OCI-LY1 (cell line): Measurements from ENCODE around the gene GPR151.

Experiments
- H2AFZ ChIP-seq: fragments of 200-600 bp; sonication (generic), shearing (Covaris generic); 2 replicates; pipeline ENCODE4 v1.6.0; 2014; ENCODE audit warnings: antibody characterized with exemption, mild to moderate bottlenecking, low read length
- H3F3A ChIP-seq: fragments of 200-600 bp; sonication (generic), shearing (Covaris generic); 2 replicates; pipeline ENCODE4 v1.6.0; 2014; ENCODE audit warnings: mild to moderate bottlenecking, antibody characterized with exemption, low read length, moderate library complexity; ENCODE audit not compliant: insufficient read depth
- H3K27ac ChIP-seq: fragments of 200-600 bp; sonication (generic); 2 replicates; pipeline ENCODE4 v1.5.1; 2014; ENCODE audit warnings: low read length, mixed run types, mild to moderate bottlenecking, low read depth; ENCODE audit not compliant: poor library complexity, severe bottlenecking
- H3K27me3 ChIP-seq: fragments of 200-600 bp; sonication (generic); 2 replicates; pipeline ENCODE4 v1.6.0; 2014; ENCODE audit warnings: antibody characterized with exemption, mild to moderate bottlenecking, low read length, moderate library complexity; ENCODE audit not compliant: insufficient read depth
- H3K36me3 ChIP-seq: fragments of 200-600 bp; sonication (generic); 2 replicates; pipeline ENCODE4 v1.6.1; 2014; ENCODE audit warnings: mild to moderate bottlenecking, antibody characterized with exemption, low read length, moderate library complexity, mixed read lengths; ENCODE audit not compliant: insufficient read depth
- H3K4me1 ChIP-seq: fragments of 200-600 bp; sonication (generic); 2 replicates; pipeline ENCODE4 v1.5.1; 2014; ENCODE audit warnings: mild to moderate bottlenecking, low read length, moderate library complexity; ENCODE audit not compliant: insufficient read depth, severe bottlenecking
- H3K4me2 ChIP-seq: fragments of 200-600 bp; sonication (generic), shearing (Covaris generic); 2 replicates; pipeline ENCODE4 v1.6.1; 2014; ENCODE audit warnings: low read length
- H3K4me3 ChIP-seq: fragments of 200-600 bp; sonication (generic); 2 replicates; pipeline ENCODE4 v1.5.1; 2014; ENCODE audit warnings: low read length, low read depth, mild to moderate bottlenecking, mixed read lengths; ENCODE audit not compliant: poor library complexity, severe bottlenecking
- H3K79me2 ChIP-seq: fragments of 200-600 bp; shearing (Covaris generic); 2 replicates; pipeline ENCODE4 v1.6.1; 2016; ENCODE audit warnings: mixed run types, low read length, mixed read lengths; ENCODE audit not compliant: insufficient read depth
- H3K9ac ChIP-seq: fragments of 200-600 bp; sonication (generic), shearing (Covaris generic); 2 replicates; pipeline ENCODE4 v1.6.1; 2014; ENCODE audit warnings: mild to moderate bottlenecking, low read length, mixed read lengths
- H3K9me2 ChIP-seq: fragments of 200-600 bp; sonication (generic), shearing (Covaris generic); 2 replicates; pipeline ENCODE4 v1.6.1; 2014; ENCODE audit warnings: low read depth, mild to moderate bottlenecking, low read length, mixed read lengths
- H3K9me3 ChIP-seq: fragments of 200-600 bp; shearing (Covaris generic); 2 replicates; pipeline ENCODE4 v1.6.1; 2014; ENCODE audit warnings: low read length, mixed read lengths
- H4K20me1 ChIP-seq: fragments of 200-600 bp; sonication (generic), shearing (Covaris generic); 2 replicates; pipeline ENCODE4 v1.6.0; 2016; ENCODE audit warnings: mild to moderate bottlenecking, low read length; ENCODE audit not compliant: insufficient read depth
- EZH2 ChIP-seq: fragments of 200-600 bp; sonication (generic), shearing (Covaris generic); IDR thresholded peaks from 2 replicates; pipeline ENCODE4 v1.8.0; 2017; ENCODE audit warnings: borderline replicate concordance, mixed run types, mild to moderate bottlenecking, antibody characterized with exemption, low read length, moderate library complexity, mixed read lengths
- TF ChIP-seq, protein P1 (sequence below): fragments of 200-600 bp; sonication (generic), shearing (Covaris generic); IDR thresholded peaks from 2 replicates; pipeline ENCODE4 v1.5.1; 2017; ENCODE audit warnings: mild to moderate bottlenecking, antibody characterized with exemption, low read length, moderate library complexity, mixed read lengths

Gene GPR151

DNA sequence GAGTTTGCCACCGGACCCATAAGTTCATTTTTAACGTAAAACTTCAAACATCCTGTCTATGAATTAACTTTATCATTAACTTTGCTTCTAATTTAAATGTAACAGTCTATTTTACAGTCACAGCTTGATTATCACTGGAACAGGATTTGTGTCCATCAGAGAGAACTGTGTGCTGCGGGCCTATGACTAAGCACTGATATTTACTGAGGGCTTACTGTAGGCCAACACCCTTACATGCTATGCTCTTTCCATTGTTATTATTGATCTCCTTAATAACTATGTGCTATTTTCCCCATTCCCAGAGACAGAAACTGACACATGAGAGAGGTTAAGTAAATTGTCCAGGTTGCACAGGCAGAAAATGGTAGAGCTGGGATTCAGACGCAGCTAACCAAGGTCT lies 24.0 kb upstream of the GPR151 start:
- no peak overlapping the region for H3K9ac ChIP-seq
- H3K9me3 ChIP-seq, result no peaks in the 10 kb centered on the region
- no peak overlapping the region for H2AFZ ChIP-seq
- H3K9me2 ChIP-seq, result no peaks in the 10 kb centered on the region
- TF ChIP-seq, protein P1, sequence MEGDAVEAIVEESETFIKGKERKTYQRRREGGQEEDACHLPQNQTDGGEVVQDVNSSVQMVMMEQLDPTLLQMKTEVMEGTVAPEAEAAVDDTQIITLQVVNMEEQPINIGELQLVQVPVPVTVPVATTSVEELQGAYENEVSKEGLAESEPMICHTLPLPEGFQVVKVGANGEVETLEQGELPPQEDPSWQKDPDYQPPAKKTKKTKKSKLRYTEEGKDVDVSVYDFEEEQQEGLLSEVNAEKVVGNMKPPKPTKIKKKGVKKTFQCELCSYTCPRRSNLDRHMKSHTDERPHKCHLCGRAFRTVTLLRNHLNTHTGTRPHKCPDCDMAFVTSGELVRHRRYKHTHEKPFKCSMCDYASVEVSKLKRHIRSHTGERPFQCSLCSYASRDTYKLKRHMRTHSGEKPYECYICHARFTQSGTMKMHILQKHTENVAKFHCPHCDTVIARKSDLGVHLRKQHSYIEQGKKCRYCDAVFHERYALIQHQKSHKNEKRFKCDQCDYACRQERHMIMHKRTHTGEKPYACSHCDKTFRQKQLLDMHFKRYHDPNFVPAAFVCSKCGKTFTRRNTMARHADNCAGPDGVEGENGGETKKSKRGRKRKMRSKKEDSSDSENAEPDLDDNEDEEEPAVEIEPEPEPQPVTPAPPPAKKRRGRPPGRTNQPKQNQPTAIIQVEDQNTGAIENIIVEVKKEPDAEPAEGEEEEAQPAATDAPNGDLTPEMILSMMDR, result no peak
- no peaks in the 10 kb centered on the region for H3K36me3 ChIP-seq
- H3K4me3 ChIP-seq, result no peak overlapping the region
- H3K27ac ChIP-seq, result no peak overlapping the region
- no peaks in the 10 kb centered on the region for H3K27me3 ChIP-seq
- no peaks in the 10 kb centered on the region for H3K79me2 ChIP-seq
- no peaks in the 10 kb centered on the region for H3F3A ChIP-seq
- no peaks in the 10 kb centered on the region for H3K4me1 ChIP-seq
- H3K4me2 ChIP-seq, result no peak overlapping the region
- no peaks in the 10 kb centered on the region for H4K20me1 ChIP-seq

DNA sequence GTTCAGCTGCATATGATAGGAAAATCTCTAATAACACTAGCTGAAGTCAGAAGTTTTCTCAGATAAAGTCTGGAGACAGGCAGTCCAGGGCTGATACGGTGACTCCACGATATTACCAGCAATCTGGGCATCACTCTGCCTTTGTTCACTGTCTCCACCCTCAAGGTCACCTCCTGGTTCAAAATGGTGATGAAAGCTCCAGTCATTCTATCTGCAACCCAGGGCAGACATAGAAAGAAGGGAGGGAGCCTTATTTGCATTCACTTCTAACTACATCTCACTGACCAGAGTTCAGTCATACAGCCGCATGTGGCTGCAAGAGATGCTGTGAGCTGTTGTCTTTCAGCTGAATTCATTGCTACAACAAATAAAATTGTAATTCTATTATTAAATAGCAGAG lies 22.4 kb upstream of the GPR151 start:
- no peaks in the 10 kb centered on the region for H3K4me1 ChIP-seq
- no peaks in the 10 kb centered on the region for H3K79me2 ChIP-seq
- H3K9me2 ChIP-seq, result no peaks in the 10 kb centered on the region
- no peak overlapping the region for H3K4me2 ChIP-seq
- H3K9me3 ChIP-seq, result no peaks in the 10 kb centered on the region
- H3F3A ChIP-seq, result no peaks in the 10 kb centered on the region
- no peak overlapping the region for H3K9ac ChIP-seq
- H4K20me1 ChIP-seq, result no peaks in the 10 kb centered on the region
- no peaks in the 10 kb centered on the region for H3K27me3 ChIP-seq
- no peak overlapping the region for H3K27ac ChIP-seq
- no peak overlapping the region for H3K4me3 ChIP-seq
- no peaks in the 10 kb centered on the region for H3K36me3 ChIP-seq
- no peak overlapping the region for H2AFZ ChIP-seq
- TF ChIP-seq, protein P1, result no peak
- no peak for TF ChIP-seq EZH2

DNA sequence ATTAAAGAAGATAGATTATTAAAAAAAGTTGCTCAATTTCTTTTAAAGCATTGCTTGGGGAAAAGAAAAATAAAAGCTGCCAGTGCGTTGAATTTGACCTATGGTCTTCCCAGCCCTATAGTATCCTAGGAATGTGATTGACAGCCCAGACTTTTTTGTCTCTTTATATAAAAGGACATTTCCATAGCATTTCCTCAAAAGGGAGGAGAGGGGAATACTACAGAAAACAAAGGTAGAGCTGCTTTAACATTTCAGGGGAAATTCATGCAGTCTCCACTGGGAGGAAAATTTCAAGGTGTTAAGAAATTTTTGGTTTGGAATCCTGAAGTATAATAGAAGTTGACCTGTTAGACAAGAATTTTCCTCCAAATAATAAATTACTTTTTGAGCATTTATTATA lies 17.9 kb upstream of the GPR151 start:
- no peaks in the 10 kb centered on the region for H3K36me3 ChIP-seq
- H3K4me2 ChIP-seq, result no peak overlapping the region

More for the DNA sequence above, 17.9 kb upstream of the GPR151 start:
- Histone ChIP-seq H4K20me1 (no peaks in the 10 kb centered on the region), H3K9me2 (no peaks in the 10 kb centered on the region), H3K4me3 (no peak overlapping the region), H3K4me1 (no peaks in the 10 kb centered on the region), H3K27ac (no peak overlapping the region), H3K9ac (no peak overlapping the region), H3K27me3 (no peaks in the 10 kb centered on the region), H3K79me2 (no peaks in the 10 kb centered on the region), H2AFZ (no peak overlapping the region), H3F3A (no peaks in the 10 kb centered on the region), H3K9me3 (no peaks in the 10 kb centered on the region)
- TF ChIP-seq EZH2, result no peak
- TF ChIP-seq, protein P1, result no peak
